GM23248 (cell line): ENCODE results near the gene CTDSP1.

Source experiments
- EZH2 ChIP-seq: fragments of 200-600 bp; sonication (generic); IDR thresholded peaks from 2 replicates; pipeline ENCODE4 v1.6.1; 2018; ENCODE audit warnings: antibody characterized with exemption, mild to moderate bottlenecking; ENCODE audit not compliant: insufficient read depth, poor library complexity, severe bottlenecking
- EZH2phosphoT487 ChIP-seq: fragments of 200-600 bp; sonication (generic); IDR thresholded peaks from 2 replicates; pipeline ENCODE4 v1.6.1; 2018; ENCODE audit warnings: antibody characterized with exemption, moderate library complexity, mild to moderate bottlenecking, low read depth; ENCODE audit not compliant: insufficient read depth

GRCh38 chr2:218444692-218445357 is 45.2 kb downstream of the CTDSP1 start:
- TF ChIP-seq EZH2, result no peak
- no peak for TF ChIP-seq EZH2phosphoT487
